ENCODE results near the gene PEAK3.

Gene PEAK3

DNA sequence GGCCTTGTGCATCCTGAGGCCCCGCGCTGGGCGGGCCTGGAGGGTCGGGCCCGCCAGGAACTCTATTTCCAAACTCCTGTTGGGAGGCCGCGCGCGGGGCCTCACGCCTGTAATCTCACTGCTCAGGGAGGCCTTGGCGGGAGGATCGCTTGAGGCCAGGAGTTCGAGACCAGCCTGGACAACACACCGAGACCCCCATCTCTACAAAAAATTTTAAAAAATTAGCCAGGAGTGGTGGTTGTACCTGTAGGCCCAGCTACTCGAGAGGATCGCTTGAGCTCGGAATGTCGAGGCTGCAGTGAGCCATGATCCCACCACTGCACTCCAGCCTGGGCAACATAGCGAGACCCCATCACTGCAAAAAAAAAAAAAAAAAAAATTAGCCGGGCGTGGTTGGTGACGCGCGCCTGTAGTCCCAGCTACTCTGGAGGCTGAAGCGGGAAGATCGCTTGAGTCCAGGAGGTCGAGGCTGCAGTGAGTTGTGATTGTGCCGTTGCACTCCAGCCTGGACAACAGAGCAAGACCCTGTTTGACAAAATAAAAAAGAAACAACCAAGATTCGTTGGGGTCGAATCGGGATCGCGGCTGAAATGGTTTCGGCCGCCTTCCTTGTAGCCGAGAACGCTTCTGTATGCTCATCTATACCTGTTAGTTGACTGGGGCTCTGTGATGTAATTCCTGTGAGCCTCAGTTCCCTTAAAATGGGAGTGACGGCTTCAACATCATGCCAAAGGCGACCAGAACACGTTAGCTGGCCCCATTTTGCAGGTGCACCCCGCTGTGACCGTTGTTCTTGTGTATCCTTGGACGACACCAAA, 44.7 kb downstream of the PEAK3 start:
- DNase-seq (ENCODE audit: low read depth in 2 of 2): no peak

DNA sequence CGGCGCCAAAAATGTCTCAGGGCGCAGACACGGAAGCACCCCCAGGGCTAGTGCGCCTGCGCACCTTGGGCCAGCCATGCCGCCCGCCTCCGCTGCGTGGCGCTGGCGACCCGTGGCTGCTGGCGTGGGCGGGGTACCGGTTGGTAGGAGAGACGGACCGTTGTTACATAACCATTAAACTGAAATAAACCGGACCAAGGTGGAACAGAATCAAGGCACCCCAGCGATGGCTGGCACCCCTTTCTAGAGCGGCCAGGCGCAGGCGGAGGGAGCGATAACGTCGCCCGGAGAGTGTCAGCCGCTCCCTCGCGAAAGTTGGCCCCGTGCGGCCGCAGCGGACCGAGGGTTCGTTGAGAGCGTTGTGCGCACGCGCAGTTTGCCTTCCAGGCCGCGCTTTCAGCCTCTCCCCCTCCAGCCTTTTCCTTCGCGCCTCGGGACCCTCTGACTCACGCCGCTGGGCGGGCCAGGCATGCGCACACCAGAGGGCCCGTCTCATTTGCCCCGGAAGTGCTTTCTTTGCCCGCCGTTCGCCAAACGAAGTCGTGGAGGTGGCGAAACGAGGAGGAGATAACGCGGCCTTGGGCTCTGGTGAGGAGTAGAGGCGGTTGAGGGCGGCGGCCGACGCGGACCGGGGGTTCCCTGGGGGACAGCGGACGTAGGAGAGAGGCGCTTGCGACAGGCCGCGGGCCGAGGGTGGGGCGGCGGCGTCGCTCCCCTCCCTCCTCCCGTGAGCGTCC, 45.5 kb downstream of the PEAK3 start, which contains the start of the genes PLEKHJ1 and SF3A2:
Gene PLEKHJ1 (minus strand): TSS at position 16 of the 737 bp plus-strand sequence. CDS start 81 bp downstream, outside the sequence.
Gene SF3A2 (plus strand): TSS at position 511 of the 737 bp plus-strand sequence. CDS start 6,595 bp downstream, outside the sequence.
- peak; percentile 93 to 94 for DNase-seq (ENCODE audit: low read depth in 2 of 2)

DNA sequence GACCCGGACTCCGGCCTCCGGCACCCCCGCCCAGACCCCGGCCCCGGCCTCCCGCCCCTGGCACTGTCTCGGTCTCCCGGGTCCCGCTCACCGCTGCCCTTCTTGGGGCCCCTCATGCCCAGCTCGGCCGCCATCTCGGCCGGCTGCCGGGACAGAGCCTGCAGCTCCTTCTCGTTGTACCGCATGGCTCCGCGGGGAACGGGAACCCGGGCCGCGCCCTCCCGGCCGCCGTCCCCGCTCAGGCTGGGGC, 46.0 kb downstream of the PEAK3 start:
- no peak for DNase-seq (ENCODE audit: low read depth in 2 of 2)

DNA sequence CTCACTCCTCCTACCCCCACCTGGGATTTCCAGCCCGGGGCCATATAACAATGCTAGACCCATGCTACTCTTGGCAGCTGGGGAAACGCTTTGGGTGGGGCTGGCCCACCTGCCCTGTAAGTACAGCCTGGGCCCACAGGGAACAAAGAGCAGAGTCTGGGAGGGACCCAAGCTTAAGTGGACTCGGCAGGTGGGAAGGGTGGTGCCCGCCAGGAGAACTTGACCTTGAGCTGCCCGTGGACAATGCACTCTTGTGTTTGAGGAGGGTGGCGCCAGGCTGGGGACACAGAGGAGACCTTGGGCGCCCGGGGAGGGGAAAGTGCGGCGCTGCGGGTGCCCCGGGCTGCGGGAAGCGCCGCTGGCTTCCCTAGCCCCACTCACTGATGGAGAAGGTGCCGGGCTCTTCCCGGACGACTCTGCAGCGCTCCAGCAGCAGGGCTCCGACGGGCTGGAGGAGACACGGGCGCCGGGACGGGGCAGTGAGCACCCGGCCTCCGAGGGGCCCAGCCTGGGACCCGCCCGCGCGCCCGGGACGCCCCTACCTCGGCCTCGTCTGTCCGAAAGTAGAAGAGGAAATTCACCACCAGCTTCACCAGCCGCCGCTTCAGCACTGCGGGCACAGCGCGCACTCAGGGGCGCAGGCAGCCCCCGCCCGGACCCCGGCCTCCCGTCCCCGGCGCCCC, 46.5 kb downstream of the PEAK3 start:
- DNase-seq (ENCODE audit: low read depth in 2 of 2): no peak

DNA sequence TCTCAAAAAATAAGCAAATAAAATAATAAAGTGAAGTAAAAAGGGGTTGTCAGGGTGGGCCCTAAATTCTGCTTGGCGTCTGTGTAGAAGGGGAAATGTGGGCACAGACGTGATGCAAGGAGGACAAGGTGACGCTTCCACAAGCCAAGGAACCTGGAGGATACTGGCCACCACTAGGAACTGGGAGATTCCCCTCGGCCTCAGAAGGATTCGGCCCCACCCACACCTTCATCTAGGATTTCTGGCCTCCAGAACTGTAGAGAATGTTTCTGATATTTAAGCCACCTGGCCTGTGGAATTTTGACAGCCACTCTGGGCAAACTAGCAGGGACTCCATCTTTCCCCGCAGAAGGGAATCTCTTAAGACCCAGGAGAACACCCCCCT, 47.0 kb downstream of the PEAK3 start:
- no peak for DNase-seq (ENCODE audit: low read depth in 2 of 2)

DNA sequence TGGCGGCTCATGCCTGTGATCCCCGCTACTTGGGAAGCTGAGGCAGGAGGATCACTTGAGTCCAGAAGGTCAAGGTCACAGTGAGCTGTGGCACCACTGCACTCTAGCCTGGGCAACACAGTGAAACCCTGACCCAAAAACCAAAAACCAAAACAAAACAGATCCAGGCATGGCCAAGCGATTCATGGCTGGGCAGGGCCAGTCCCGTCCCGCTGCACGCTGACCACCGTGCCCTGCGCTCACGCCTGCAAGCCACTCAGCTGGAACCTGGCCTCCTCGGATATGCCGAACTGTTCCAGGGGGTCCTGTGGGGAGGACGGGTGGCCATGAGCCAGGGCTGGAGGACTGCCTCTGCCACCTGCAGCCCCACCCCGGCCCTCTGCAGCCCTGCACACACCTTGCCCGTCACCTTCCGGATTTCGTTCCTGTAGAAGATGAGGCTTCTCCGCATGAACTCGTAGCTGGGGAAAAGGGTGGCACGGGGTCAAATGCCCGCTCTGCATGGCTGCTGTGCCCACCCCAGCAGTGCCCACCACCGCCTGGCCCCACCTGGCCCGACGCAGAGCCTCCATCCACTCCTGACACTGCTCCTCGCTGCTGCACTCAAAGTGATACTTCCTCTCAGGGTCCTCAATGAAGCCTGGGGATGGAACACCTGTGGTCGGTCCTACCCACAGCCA, 48.2 kb downstream of the PEAK3 start:
- no peak for DNase-seq (ENCODE audit: low read depth in 2 of 2)

DNA sequence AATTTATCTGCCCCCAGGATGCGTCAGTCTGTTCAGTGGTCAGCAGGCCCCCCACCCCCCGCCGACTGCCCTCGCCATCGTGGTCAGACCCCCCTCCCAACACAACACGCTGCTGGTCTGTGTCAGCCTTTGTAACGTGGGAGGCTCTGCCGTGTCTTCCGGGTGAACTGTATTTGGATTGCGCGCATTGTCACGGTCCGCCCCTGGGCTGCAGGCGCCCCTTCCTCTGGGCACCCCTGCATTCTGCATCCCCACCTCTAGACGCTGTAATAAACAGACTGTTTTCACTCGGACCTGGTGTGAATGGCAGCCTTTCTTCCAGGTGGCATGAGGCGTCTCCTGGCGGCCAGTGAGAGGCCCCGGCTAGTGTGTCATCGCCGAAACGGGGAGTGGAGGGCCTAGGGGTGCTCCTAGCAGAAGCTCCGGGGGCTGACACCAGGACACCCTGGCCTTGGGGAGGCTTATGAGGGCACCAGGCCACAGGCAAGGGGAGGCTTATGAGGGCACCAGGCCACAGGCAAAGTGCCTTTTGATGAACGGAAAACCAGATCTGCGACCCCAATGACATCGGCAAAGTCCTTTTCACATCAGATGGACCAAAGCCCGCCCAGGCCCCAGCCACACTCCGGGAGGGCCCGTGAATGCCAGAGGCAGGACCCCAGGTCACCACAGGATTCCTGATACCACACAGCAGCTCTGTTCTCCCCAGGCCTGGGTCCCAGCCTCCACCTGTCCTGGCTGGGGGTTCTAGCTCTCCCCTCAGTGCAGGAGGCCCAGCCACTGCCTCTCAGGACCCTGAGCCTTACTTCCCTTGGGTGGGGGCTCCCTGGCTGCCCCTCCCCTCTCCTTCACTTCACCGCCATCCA, 49.5 kb downstream of the PEAK3 start:
- no peak for DNase-seq (ENCODE audit: low read depth in 2 of 2)

DNA sequence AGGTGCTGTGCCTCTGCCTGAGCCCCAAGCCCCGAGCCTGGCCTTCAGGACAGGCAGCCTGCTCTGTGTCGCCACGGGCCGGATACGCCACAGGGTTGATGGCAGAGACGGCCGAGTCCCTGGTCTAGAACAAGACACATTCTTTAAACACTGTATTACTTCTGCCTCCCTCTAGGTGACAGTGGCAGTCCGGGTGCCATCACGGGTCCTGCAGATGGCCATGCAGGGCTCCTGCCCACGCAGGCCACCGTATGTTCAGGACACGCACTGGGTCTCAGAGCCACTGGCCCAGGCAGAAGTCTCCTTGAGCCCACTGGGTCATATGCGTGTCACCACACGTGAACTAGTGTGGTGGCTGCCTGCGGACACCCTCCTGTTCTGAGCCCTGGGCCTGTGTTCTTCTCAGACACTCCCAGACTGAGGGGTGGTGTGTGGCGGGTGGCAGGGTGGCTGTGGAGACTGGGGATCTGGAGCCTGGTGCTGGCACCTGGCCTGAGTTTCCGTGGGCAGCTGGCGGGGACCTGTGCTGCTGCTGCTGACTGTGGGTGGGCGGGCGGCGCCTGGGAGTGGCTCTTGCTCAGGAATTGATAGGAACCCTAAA, 50.3 kb downstream of the PEAK3 start:
- no peak for DNase-seq (ENCODE audit: low read depth in 2 of 2)

DNA sequence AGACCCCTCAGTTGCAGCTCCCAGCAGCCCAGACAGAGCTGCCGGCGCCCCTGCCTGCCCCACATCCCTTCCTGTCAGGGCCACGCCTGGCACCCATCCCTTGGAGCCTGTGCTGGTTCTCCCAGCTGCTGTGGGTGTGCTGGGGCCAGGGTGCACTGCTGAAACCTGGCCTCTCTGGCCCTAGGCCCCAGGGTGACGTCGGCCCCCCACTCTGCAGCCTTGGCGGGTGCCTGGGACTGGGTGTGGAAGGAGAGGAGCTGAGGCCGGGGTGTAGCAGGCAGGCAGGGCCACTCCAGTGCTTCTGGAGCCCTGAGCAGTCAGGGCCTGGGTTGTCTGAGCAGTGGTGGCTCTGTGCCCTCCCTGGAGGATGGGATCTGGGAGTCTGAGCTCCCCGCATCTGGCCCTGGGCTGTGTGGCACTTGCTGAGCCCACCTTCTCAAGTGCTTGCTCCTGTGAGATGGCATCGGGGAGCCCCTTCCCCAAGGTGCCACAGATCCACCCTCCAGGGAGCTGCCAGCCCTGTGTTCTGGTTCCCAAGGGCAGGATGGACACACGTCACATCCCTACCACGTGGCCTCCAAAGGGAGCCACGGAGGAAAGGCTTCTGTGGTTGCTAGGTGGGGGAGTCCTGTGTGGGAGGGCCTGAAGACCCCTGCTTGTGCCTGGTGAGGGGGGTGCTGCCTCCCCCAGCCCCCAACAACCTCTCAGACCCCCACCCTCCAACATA, 51.0 kb downstream of the PEAK3 start:
- no peak for DNase-seq (ENCODE audit: low read depth in 2 of 2)

DNA sequence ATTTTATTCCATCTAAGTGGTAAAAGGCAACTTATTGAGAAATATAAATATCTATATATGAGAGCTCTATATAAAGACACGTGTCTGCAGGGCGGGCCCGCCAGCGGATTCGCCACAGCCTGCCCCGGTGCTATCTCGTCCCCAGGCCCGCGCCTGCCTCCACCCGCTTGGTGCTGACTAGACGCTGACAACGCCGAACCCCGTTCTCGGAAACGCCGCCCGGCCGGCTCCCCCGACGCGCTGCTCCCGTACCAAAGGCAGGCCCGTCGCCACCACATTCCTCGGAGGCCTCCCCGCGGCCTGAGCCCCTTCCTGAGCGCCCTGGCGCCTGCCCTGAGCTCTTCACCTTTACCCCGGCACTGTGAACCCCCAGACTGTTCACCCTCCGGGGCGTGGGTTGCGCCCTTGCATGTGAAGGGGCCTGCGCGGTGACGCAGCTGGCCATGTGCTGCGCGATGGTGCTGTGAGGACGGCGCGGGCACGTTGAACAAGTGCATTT, 51.9 kb downstream of the PEAK3 start:
- DNase-seq (ENCODE audit: low read depth in 2 of 2): no peak

DNA sequence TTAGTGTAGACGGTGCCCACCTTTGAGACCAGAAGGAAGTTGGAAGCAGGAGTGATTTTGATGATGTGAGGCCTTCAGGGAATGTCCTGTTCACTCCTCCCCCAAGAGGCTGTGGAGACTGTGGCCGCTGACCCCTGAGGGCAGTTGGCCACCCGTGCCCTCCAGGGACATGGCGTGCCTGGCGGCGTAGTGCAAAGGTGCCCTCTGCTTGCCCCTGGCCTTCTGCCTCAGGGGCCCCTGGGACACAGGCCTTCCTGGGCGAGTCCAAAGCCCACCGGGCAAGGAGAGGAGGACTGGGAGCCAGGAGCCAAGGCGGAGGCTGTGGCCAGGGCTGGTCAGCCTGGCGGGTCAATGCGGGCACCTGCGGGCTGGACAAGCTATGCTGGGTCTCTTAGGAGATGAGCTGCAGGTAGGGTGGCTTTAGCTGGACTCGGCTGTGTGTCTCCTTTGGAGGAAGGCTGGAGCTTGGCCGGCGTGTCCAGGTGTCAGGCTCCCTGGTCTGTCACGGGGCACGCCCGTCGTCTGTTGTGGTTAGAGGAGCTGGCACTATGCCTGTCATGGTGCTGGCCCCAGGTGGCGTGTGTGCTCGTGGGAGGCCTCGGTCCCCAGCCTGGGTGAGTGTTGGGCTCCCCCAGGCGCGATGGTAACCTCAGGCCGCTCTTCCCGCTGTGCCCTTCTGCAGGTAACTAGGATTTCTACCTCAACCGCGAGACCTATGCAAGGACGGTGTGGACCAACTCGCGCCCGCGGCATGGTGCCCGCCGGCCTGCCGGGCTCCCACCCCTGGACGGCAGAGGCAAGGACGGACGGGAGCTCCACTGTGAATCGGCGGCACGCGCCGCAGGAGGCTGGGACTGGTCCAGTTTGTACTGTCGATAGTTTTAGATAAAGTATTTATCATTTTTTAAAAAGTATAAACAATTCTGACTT, 52.6 kb downstream of the PEAK3 start:
- DNase-seq (ENCODE audit: low read depth in 2 of 2): no peak

DNA sequence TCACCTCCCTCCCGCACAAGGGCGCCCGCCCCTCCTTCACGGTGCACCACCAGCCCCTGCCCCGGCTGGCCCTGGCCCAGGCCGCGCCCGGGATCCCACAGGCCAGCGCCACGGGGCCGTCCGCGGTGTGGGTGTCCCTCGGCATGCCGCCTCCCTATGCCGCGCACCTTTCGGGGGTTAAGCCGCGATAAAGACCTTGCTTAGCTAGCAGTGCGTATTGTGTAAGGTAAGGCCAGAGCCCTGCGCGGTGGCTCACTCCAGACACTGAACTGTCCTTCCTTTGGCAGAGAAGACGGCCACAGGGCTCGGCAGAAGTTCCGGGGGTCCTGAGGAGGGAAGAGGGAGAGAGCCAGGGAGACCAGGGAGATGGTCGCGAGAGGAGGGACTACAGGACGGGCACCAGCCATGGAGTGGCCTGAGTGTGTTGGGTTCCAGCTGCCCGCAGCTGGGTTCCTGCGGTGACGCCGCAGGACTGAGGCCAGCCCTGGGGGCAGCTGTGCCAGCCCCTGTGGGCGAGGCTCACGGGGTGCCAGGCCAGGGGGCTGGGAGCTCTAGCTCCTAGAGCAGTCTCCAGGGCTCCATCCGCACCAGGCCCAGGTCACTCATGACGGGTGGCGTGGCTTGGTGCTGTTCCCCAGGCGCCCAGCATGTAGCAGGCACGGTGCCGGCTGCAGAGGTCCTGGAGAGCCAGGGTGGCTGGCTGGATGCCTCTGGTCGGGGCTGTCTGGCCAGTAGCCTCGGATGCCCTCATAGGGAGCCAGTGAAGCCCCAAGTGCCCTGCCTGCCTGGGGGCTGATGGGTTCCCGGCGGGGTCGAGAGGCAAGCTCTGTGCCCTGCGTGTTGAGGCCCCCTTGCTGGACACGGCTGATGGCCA, 53.6 kb downstream of the PEAK3 start:
- DNase-seq (ENCODE audit: low read depth in 2 of 2): no peak

DNA sequence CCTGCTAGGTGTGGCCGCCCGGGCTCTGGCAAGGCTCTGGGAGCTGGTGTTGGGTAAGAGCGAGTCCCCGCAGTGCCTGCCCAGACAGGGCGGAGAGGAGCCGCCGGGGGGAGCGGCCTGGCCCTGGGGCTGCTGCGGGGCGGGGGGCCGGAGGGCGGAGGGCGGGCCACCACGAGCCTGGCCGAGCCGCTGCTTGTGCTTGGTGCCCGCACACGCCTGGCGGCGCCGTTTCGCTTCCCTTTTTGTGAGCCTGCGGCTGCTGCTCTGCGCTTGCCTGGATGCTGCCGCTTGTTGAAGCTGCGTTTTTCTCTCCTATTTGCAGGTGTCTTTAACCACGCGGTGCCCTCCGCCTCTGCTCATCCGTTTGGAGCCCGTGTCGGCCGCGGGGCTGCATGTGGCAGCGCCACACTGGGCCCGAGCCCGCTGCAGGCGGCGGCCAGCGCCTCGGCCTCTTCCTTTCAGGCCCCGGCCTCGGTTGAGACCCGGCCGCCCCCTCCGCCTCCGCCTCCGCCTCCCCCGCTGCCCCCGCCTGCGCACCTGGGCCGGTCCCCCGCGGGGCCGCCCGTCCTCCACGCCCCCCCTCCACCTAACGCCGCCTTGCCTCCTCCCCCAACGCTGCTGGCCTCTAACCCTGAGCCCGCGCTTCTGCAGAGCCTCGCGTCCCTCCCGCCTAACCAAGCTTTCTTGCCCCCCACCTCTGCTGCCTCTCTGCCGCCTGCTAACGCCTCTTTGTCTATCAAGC, 54.4 kb downstream of the PEAK3 start:
- DNase-seq (ENCODE audit: low read depth in 2 of 2): no peak

DNA sequence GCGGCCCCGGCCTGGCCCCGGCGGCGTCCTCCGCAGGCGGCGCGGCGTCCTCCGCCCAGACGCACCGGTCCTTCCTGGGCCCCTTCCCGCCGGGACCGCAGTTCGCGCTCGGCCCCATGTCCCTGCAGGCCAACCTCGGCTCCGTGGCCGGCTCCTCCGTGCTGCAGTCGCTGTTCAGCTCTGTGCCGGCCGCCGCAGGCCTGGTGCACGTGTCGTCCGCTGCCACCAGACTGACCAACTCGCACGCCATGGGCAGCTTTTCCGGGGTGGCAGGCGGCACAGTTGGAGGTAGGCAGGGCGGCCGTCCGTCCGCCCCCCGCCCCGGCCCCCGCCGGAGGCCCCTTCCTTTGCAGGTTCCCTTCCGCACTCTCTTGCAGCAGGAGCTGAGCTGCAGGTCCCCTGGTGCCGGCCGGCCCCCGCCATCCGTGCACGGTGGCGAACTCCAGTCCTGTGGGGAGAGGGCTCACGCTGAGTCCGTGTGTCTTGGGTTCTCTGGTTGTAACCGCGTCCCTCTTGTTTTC, 55.1 kb downstream of the PEAK3 start:
- DNase-seq (ENCODE audit: low read depth in 2 of 2): no peak

DNA sequence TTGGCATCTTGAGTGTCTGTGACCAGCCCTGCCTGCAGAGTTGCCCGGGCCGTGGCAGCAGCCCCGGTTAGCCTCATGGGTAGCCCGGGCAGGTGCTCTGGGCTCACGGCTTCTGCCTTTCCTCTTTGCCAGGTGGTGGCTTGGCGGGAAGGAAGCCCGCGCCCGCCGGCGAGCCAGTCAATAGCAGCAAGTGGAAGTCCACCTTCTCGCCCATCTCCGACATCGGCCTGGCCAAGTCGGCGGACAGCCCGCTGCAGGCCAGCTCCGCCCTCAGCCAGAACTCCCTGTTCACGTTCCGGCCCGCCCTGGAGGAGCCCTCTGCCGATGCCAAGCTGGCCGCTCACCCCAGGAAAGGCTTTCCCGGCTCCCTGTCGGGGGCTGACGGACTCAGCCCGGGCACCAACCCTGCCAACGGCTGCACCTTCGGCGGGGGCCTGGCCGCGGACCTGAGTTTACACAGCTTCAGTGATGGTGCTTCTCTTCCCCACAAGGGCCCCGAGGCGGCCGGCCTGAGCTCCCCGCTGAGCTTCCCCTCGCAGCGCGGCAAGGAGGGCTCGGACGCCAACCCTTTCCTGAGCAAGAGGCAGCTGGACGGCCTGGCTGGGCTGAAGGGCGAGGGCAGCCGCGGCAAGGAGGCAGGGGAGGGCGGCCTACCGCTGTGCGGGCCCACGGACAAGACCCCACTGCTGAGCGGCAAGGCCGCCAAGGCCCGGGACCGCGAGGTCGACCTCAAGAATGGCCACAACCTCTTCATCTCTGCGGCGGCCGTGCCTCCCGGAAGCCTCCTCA, 55.7 kb downstream of the PEAK3 start:
- no peak for DNase-seq (ENCODE audit: low read depth in 2 of 2)

Measured in fibroblast of skin of left quadriceps (primary cell).